ENCODE measurements around the gene DST.

Gene DST

DNA sequence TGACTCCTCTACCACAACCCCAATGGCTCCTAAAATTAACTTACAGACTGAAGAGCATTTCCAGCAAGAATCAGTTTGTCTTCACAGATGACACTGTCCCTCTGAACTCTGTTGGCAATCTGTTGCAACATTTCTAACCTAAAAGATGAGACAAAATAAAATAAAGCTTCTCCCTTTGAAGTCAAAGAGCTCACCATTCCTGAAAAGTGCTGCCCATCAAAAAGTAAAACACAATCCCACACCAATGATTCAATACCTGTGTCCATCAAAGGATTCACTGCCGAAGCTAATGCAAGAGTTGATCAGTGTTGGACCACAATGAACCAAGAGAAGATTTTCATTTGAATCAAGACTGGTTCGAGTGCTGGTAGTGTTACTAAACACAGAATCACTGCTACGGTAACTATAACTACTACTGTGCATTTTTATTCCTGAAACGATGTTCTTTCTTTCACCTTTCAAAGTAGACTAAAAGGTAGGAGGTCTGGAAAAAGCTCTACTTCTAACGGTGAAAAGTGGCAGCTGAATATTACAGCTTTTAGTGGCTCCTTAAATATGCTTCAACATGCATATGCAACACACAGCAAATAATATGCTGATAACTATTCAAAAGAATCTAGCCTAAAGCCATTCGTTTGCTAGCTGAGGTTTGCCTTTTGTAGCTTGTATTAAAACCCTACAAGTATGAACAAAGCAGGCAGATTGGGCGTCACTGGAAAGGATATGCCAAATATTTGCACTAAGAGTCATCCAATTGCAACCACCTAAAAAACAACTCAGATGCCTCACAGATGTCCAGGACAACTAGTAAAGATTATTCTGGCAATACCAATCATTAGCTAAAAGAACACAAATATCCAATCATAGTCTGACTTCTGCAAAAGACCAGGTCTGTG lies at the start of gene DST:
TSS of gene DST (minus strand) at position 524 of the 896 bp plus-strand sequence.
- POLR2A ChIA-PET, result no interaction called here
- CTCF ChIA-PET, result interaction anchor here (0.8 to 3.4 kb wide), 16 partner anchors 12 to 248 kb away, joined by 3 to 17 read pairs (median 4); no protein-coding TSS in a partner anchor
- no peak for DNase-seq (ENCODE audit: extremely low spot score)
- no peak for TF ChIP-seq CTCF (IDR thresholded peaks at IDR 0.05; ENCODE audit: control extremely low read depth, extremely low read depth, low read depth, missing control alignments)

GRCh38 chr6:56691814-56692213 lies 49.1 kb upstream of the DST start:
- TF ChIP-seq CTCF (IDR thresholded peaks at IDR 0.05; ENCODE audit: control extremely low read depth, extremely low read depth, low read depth, missing control alignments), result no peak
- DNase-seq (ENCODE audit: extremely low spot score), result no peak
- ChIA-PET POLR2A (no interaction called here), CTCF (interaction anchor here (0.9 to 6.0 kb wide), 9 partner anchors 8 to 159 kb away, joined by 3 to 38 read pairs (median 4); no protein-coding TSS in a partner anchor)

GRCh38 chr6:56691286-56691595 lies 48.6 kb upstream of the DST start:
- ChIA-PET POLR2A (no interaction called here), CTCF (interaction anchor here (0.9 to 6.0 kb wide), 10 partner anchors 9 to 160 kb away, joined by 3 to 38 read pairs (median 4); no protein-coding TSS in a partner anchor)
- TF ChIP-seq CTCF (IDR thresholded peaks at IDR 0.05; ENCODE audit: control extremely low read depth, extremely low read depth, low read depth, missing control alignments), result no peak
- no peak for DNase-seq (ENCODE audit: extremely low spot score)

GRCh38 chr6:56690519-56691285 lies 48.0 kb upstream of the DST start:
- CTCF ChIA-PET, result interaction anchor here (1.0 to 6.0 kb wide), 12 partner anchors 7 to 160 kb away, joined by 3 to 38 read pairs (median 4); partner anchors contain the start of gene DST
- no peak for TF ChIP-seq CTCF (IDR thresholded peaks at IDR 0.05; ENCODE audit: control extremely low read depth, extremely low read depth, low read depth, missing control alignments)
- DNase-seq (ENCODE audit: extremely low spot score), result no peak
- POLR2A ChIA-PET, result interaction anchor here (0.6 kb wide), 1 partner anchor 30 kb away, joined by 5 read pairs; no protein-coding TSS in a partner anchor

DNA sequence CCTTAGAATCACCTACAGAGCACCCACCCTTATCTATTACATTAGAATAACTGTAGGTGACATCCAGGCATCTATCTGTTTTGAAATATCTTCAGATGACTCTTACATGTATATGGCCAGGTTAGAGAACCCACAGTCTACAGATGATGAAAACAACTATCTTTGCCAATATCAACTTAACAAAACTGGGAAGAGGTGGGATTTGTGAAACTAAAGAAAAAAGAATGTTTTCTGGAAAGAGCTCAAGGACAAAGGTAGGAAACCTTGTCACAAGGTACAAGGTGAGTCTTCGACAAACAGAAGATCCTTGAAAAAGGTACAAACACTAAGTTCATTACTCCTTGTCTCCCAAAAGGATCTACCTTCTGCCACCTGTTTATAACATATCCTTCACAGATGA lies 47.0 kb upstream of the DST start:
- no peak for TF ChIP-seq CTCF (IDR thresholded peaks at IDR 0.05; ENCODE audit: control extremely low read depth, extremely low read depth, low read depth, missing control alignments)
- ChIA-PET CTCF (interaction anchor here (0.8 to 6.0 kb wide), 13 partner anchors 8 to 162 kb away, joined by 3 to 38 read pairs (median 5); partner anchors contain the start of gene DST), POLR2A (no interaction called here)
- no peak for DNase-seq (ENCODE audit: extremely low spot score)

DNA sequence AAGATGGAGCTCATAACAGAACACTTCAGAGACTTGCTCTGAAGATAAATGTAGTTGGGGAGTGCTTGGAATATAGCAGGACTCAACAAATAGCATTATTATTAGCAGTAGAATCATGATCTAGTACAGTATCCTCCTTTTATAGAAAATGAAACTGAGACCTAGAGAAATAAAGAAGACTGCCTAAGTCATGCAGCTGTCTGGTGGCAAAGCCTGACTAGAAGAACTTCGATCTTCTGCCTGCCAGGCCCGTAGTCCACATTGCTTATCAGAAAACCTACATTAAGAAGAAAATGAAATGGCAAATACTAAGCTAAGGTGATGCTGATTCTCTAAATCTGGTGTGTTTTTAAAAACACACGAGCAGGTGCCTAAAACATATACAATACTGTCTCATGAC lies 46.4 kb upstream of the DST start:
- TF ChIP-seq CTCF (IDR thresholded peaks at IDR 0.05; ENCODE audit: control extremely low read depth, extremely low read depth, low read depth, missing control alignments), result no peak
- DNase-seq (ENCODE audit: extremely low spot score), result no peak
- CTCF ChIA-PET, result interaction anchor here (0.8 to 6.0 kb wide), 15 partner anchors 8 to 214 kb away, joined by 3 to 38 read pairs (median 4); partner anchors contain the start of gene DST
- POLR2A ChIA-PET, result no interaction called here
